OCI-LY1 (cell line): ENCODE measurements around the gene DDOST.

Source experiments
- EZH2 ChIP-seq: fragments of 200-600 bp; sonication (generic), shearing (Covaris generic); IDR thresholded peaks from 2 replicates; pipeline ENCODE4 v1.8.0; 2017; ENCODE audit warnings: borderline replicate concordance, mixed run types, mild to moderate bottlenecking, antibody characterized with exemption, low read length, moderate library complexity, mixed read lengths
- TF ChIP-seq, protein P1 (sequence below): fragments of 200-600 bp; sonication (generic), shearing (Covaris generic); IDR thresholded peaks from 2 replicates; pipeline ENCODE4 v1.5.1; 2017; ENCODE audit warnings: mild to moderate bottlenecking, antibody characterized with exemption, low read length, moderate library complexity, mixed read lengths

DNA sequence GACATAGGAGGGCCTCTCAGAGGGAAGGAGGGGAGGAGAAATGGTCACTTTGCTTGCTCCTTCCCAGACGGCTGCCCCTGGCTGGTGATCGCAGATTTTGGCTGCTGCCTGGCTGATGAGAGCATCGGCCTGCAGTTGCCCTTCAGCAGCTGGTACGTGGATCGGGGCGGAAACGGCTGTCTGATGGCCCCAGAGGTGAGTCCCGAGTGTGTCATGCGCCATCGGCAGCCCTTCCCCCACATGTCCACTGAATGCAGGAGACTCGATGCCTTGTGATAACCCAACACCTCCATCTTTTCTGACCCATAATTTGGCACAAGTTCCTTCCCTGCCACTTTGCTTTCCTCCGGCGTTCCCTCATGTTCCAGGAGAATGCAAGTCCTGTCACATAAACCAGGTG is 12.7 kb downstream of the DDOST start:
- TF ChIP-seq, protein P1, sequence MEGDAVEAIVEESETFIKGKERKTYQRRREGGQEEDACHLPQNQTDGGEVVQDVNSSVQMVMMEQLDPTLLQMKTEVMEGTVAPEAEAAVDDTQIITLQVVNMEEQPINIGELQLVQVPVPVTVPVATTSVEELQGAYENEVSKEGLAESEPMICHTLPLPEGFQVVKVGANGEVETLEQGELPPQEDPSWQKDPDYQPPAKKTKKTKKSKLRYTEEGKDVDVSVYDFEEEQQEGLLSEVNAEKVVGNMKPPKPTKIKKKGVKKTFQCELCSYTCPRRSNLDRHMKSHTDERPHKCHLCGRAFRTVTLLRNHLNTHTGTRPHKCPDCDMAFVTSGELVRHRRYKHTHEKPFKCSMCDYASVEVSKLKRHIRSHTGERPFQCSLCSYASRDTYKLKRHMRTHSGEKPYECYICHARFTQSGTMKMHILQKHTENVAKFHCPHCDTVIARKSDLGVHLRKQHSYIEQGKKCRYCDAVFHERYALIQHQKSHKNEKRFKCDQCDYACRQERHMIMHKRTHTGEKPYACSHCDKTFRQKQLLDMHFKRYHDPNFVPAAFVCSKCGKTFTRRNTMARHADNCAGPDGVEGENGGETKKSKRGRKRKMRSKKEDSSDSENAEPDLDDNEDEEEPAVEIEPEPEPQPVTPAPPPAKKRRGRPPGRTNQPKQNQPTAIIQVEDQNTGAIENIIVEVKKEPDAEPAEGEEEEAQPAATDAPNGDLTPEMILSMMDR = no peak
- TF ChIP-seq EZH2 = no peak
